ENCODE results near the gene NCAPG2.

NCAPG2 gene

GRCh38 chr7:158683541-158683940, 21.1 kb downstream of the NCAPG2 start:
- no peak for DNase-seq (ENCODE audit: low spot score)
- Histone ChIP-seq H3K4me3 (ENCODE audit: low read length in 2 of 2) (no peak overlapping the region), H3K27me3 (ENCODE audit: control insufficient read depth in 3 of 3, insufficient read depth in 3 of 3, low read depth in 1 of 3, low read length in 3 of 3) (no peaks in the 10 kb centered on the region), H2BK120ac (ENCODE audit: low read depth, low read length) (no peak overlapping the region), H4K8ac (ENCODE audit: low read depth, low read length) (no peak overlapping the region), H3K36me3 (replicated peaks in 1 of 2; ENCODE audit: control insufficient read depth in 2 of 2, insufficient read depth in 2 of 2, low read length in 2 of 2) (peaks cover 25 to 100% of the 10 kb centered on the region in 2 donors), H2BK12ac (ENCODE audit: low read length) (no peak overlapping the region), H2BK15ac (ENCODE audit: low read length) (no peak overlapping the region), H3K9me3 (replicated peaks in 1 of 2; ENCODE audit: control insufficient read depth in 2 of 2, insufficient read depth in 1 of 2, low read depth in 1 of 2, low read length in 2 of 2) (peaks cover 0 to 2% of the 10 kb centered on the region in 2 donors), H3K18ac (ENCODE audit: low read length) (no peak overlapping the region), H2BK5ac (ENCODE audit: low read length) (no peak overlapping the region), H3K27ac (replicated peaks; ENCODE audit: low read length) (no peak overlapping the region), H3K9ac (ENCODE audit: low read depth, low read length, poor library complexity) (no peak overlapping the region), H4K91ac (ENCODE audit: low read depth, low read length, poor library complexity) (no peak overlapping the region), H3K4me2 (ENCODE audit: insufficient read depth, low read length, poor library complexity, severe bottlenecking) (no peak overlapping the region), H3K79me1 (ENCODE audit: low read depth, low read length) (no peaks in the 10 kb centered on the region), H3K14ac (ENCODE audit: low read length) (no peak overlapping the region), H2AFZ (ENCODE audit: low read length) (no peak overlapping the region), H3K4me1 (ENCODE audit: control insufficient read depth in 2 of 2, insufficient read depth in 1 of 2, low read depth in 1 of 2, low read length in 2 of 2) (peaks cover 0 to 2% of the 10 kb centered on the region in 2 donors), H3K23ac (ENCODE audit: low read depth, low read length, poor library complexity) (no peak overlapping the region), H2AK5ac (ENCODE audit: low read depth, low read length) (no peak overlapping the region), H3K4ac (ENCODE audit: low read length) (no peak overlapping the region)
- no CpG with 5 or more reads among the region's 2 CpGs for WGBS, 2 donors (ENCODE audit: extremely low coverage in 2 of 2, insufficient read length in 2 of 2, insufficient replicate concordance in 1 of 2)

DNA sequence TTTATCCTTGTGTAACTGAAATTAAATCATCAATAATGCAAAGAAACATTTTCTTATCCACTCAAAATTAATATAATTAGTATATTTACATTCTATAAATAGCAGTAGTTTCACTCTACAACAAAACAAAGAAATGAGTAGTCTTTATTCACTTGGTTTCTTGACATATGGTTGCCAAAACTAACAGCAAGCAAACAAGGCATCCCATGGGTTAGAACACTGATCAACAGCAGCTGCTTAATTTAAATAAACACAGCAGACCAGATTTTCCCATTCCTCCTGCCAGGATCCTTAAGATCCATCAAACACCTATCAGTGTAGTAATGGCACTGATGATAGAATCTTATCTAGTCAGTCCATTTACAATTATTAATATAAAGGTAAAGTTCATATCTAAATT, 22.1 kb downstream of the NCAPG2 start:
- DNase-seq (ENCODE audit: low spot score) = no peak
- Histone ChIP-seq H2BK12ac (ENCODE audit: low read length) (no peak overlapping the region), H3K79me1 (ENCODE audit: low read depth, low read length) (no peaks in the 10 kb centered on the region), H3K14ac (ENCODE audit: low read length) (no peak overlapping the region), H3K4me2 (ENCODE audit: insufficient read depth, low read length, poor library complexity, severe bottlenecking) (no peak overlapping the region), H3K4me1 (ENCODE audit: control insufficient read depth in 2 of 2, insufficient read depth in 1 of 2, low read depth in 1 of 2, low read length in 2 of 2) (no peaks in the 10 kb centered on the region), H3K18ac (ENCODE audit: low read length) (no peak overlapping the region), H3K4me3 (ENCODE audit: low read length in 2 of 2) (no peak overlapping the region), H3K27me3 (ENCODE audit: control insufficient read depth in 3 of 3, insufficient read depth in 3 of 3, low read depth in 1 of 3, low read length in 3 of 3) (no peaks in the 10 kb centered on the region), H3K27ac (replicated peaks; ENCODE audit: low read length) (no peak overlapping the region), H3K23ac (ENCODE audit: low read depth, low read length, poor library complexity) (no peak overlapping the region), H3K4ac (ENCODE audit: low read length) (no peak overlapping the region), H2AFZ (ENCODE audit: low read length) (no peak overlapping the region), H2BK120ac (ENCODE audit: low read depth, low read length) (no peak overlapping the region), H3K9me3 (replicated peaks in 1 of 2; ENCODE audit: control insufficient read depth in 2 of 2, insufficient read depth in 1 of 2, low read depth in 1 of 2, low read length in 2 of 2) (peaks cover 0 to 1% of the 10 kb centered on the region in 2 donors), H2BK15ac (ENCODE audit: low read length) (no peak overlapping the region), H3K9ac (ENCODE audit: low read depth, low read length, poor library complexity) (no peak overlapping the region), H2BK5ac (ENCODE audit: low read length) (no peak overlapping the region), H3K36me3 (replicated peaks in 1 of 2; ENCODE audit: control insufficient read depth in 2 of 2, insufficient read depth in 2 of 2, low read length in 2 of 2) (peaks cover 26 to 100% of the 10 kb centered on the region in 2 donors), H2AK5ac (ENCODE audit: low read depth, low read length) (no peak overlapping the region), H4K8ac (ENCODE audit: low read depth, low read length) (no peak overlapping the region), H4K91ac (ENCODE audit: low read depth, low read length, poor library complexity) (no peak overlapping the region)

- H4K91ac ChIP-seq (ENCODE audit: low read depth, low read length, poor library complexity) = no peak overlapping the region
- H4K8ac ChIP-seq (ENCODE audit: low read depth, low read length) = no peak overlapping the region
- H2AFZ ChIP-seq (ENCODE audit: low read length) = no peak overlapping the region
- no CpG with 5 or more reads among the region's 3 CpGs for WGBS, 2 donors (ENCODE audit: extremely low coverage in 2 of 2, insufficient read length in 2 of 2, insufficient replicate concordance in 1 of 2)
- no peaks in the 10 kb centered on the region for H3K27me3 ChIP-seq (ENCODE audit: control insufficient read depth in 3 of 3, insufficient read depth in 3 of 3, low read depth in 1 of 3, low read length in 3 of 3)
- no peak overlapping the region for H3K18ac ChIP-seq (ENCODE audit: low read length)
- DNase-seq (ENCODE audit: low spot score) = no peak
- H3K4me1 ChIP-seq (ENCODE audit: control insufficient read depth in 2 of 2, insufficient read depth in 1 of 2, low read depth in 1 of 2, low read length in 2 of 2) = no peaks in the 10 kb centered on the region
- peaks cover 22 to 100% of the 10 kb centered on the region in 2 donors for H3K36me3 ChIP-seq (replicated peaks in 1 of 2; ENCODE audit: control insufficient read depth in 2 of 2, insufficient read depth in 2 of 2, low read length in 2 of 2)
- no peak overlapping the region for H2BK12ac ChIP-seq (ENCODE audit: low read length)
- H3K4me3 ChIP-seq (ENCODE audit: low read length in 2 of 2) = no peak overlapping the region
- H3K27ac ChIP-seq (replicated peaks; ENCODE audit: low read length) = no peak overlapping the region
- H2BK5ac ChIP-seq (ENCODE audit: low read length) = no peak overlapping the region
- no peak overlapping the region for H3K23ac ChIP-seq (ENCODE audit: low read depth, low read length, poor library complexity)
- H3K14ac ChIP-seq (ENCODE audit: low read length) = no peak overlapping the region
- no peak overlapping the region for H3K4ac ChIP-seq (ENCODE audit: low read length)
- H3K4me2 ChIP-seq (ENCODE audit: insufficient read depth, low read length, poor library complexity, severe bottlenecking) = no peak overlapping the region
- no peak overlapping the region for H2BK15ac ChIP-seq (ENCODE audit: low read length)
- H3K79me1 ChIP-seq (ENCODE audit: low read depth, low read length) = no peaks in the 10 kb centered on the region
- no peak overlapping the region for H2AK5ac ChIP-seq (ENCODE audit: low read depth, low read length)
- no peak overlapping the region for H3K9ac ChIP-seq (ENCODE audit: low read depth, low read length, poor library complexity)
- no peaks in the 10 kb centered on the region for H3K9me3 ChIP-seq (replicated peaks in 1 of 2; ENCODE audit: control insufficient read depth in 2 of 2, insufficient read depth in 1 of 2, low read depth in 1 of 2, low read length in 2 of 2)
- H2BK120ac ChIP-seq (ENCODE audit: low read depth, low read length) = no peak overlapping the region
Measured at GRCh38 chr7:158680754-158681153, 23.9 kb downstream of the NCAPG2 start.

DNA sequence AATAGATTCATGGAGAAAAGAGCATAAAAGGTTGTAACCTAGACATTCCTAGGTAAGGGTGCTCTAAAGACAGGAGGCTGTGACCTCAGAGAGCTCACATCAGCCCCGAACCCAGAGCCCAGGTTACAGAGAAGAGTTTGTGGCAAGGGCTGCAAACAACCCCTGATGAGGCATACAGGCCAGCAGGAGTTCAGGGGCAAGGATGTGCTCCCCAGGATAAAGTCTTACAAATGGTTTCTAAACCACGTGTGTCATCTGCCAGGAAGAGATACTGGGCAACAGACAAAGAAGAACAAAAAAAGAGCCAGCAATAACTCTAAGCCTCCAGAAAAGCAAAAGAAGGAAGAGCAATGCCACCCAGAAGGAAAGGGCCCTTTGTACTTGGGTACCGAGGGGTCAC, 27.7 kb downstream of the NCAPG2 start:
- Histone ChIP-seq H3K9me3 (replicated peaks in 1 of 2; ENCODE audit: control insufficient read depth in 2 of 2, insufficient read depth in 1 of 2, low read depth in 1 of 2, low read length in 2 of 2) (no peaks in the 10 kb centered on the region), H2AK5ac (ENCODE audit: low read depth, low read length) (no peak overlapping the region), H3K4ac (ENCODE audit: low read length) (no peak overlapping the region), H4K8ac (ENCODE audit: low read depth, low read length) (no peak overlapping the region), H3K79me1 (ENCODE audit: low read depth, low read length) (no peaks in the 10 kb centered on the region), H2BK15ac (ENCODE audit: low read length) (no peak overlapping the region), H3K23ac (ENCODE audit: low read depth, low read length, poor library complexity) (no peak overlapping the region), H2BK5ac (ENCODE audit: low read length) (no peak overlapping the region), H3K4me1 (ENCODE audit: control insufficient read depth in 2 of 2, insufficient read depth in 1 of 2, low read depth in 1 of 2, low read length in 2 of 2) (peaks cover 0 to 1% of the 10 kb centered on the region in 2 donors), H4K91ac (ENCODE audit: low read depth, low read length, poor library complexity) (no peak overlapping the region), H3K4me2 (ENCODE audit: insufficient read depth, low read length, poor library complexity, severe bottlenecking) (no peak overlapping the region), H3K27ac (replicated peaks; ENCODE audit: low read length) (no peak overlapping the region), H3K9ac (ENCODE audit: low read depth, low read length, poor library complexity) (no peak overlapping the region), H2BK12ac (ENCODE audit: low read length) (no peak overlapping the region), H3K27me3 (ENCODE audit: control insufficient read depth in 3 of 3, insufficient read depth in 3 of 3, low read depth in 1 of 3, low read length in 3 of 3) (no peaks in the 10 kb centered on the region), H3K14ac (ENCODE audit: low read length) (no peak overlapping the region), H3K18ac (ENCODE audit: low read length) (no peak overlapping the region), H3K4me3 (ENCODE audit: low read length in 2 of 2) (no peak overlapping the region), H2BK120ac (ENCODE audit: low read depth, low read length) (no peak overlapping the region), H3K36me3 (replicated peaks in 1 of 2; ENCODE audit: control insufficient read depth in 2 of 2, insufficient read depth in 2 of 2, low read length in 2 of 2) (peaks cover 38 to 97% of the 10 kb centered on the region in 2 donors), H2AFZ (ENCODE audit: low read length) (no peak overlapping the region)
- no peak for DNase-seq (ENCODE audit: low spot score)
- WGBS, 2 donors (ENCODE audit: extremely low coverage in 2 of 2, insufficient read length in 2 of 2, insufficient replicate concordance in 1 of 2) = no CpG with 5 or more reads among the region's 3 CpGs

All from neuronal stem cell (in vitro differentiated cells).